ENCODE results near the gene UPF1.
A peak's percentile ranks its signal among the peaks of the same experiment; 100 is the strongest.

Gene UPF1

DNA sequence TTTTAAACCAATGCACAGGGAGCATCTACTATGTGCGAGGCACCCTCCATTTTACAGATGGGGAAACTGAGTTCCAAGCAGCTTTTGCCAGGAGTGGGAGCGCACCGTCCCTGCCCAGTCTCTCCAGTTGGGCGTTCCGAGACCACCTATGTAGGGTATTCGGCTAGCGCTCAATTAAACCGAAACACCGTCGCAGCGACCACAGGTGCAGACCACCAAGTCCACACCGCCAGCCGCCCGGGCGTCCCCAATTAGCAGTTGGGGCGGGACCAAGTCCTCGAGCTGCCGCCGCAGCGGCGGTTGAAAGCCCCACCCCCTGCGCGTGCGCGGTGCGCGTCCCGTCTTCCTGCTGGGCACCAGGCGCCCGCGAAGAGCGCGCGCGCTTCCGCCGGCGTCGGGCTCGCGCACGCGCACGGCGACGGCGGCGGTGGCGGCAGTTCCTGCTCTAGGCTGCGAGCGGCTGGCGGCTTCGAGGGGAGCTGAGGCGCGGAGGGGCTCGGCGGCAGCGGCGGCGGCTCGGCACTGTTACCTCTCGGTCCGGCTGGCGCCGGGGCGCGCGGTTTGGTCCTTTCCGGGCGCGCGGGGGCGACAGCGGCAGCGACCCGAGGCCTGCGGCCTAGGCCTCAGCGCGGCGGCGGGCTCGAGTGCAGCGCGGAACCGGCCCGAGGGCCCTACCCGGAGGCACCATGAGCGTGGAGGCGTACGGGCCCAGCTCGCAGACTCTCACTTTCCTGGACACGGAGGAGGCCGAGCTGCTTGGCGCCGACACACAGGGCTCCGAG is at the start of gene UPF1:
Gene UPF1, plus strand, starts transcription at position 436 of the 782 bp plus-strand sequence. Its CDS starts 251 bp downstream, at position 687.
- DNase-seq (ENCODE audit: low read depth, low spot score), result peak; percentile 63
- H3K27me3 ChIP-seq (ENCODE audit: control insufficient read depth, insufficient read depth, low read length), result no peaks in the 10 kb centered on the region
- H3K4me3 ChIP-seq (ENCODE audit: low read length), result peak within 1 kb of the TSS; percentile 92
- no peaks in the 10 kb centered on the region for H3K36me3 ChIP-seq (ENCODE audit: control insufficient read depth, insufficient read depth, low read length)
- peaks cover 4% of the 10 kb centered on the region; the same call in 1 of the 2 replicates for H3K4me1 ChIP-seq (ENCODE audit: control insufficient read depth, insufficient read depth, low read length)
- WGBS (ENCODE audit: insufficient coverage, insufficient read length), result no CpG with 5 or more reads among the region's 96 CpGs
- no peaks in the 10 kb centered on the region for H3K9me3 ChIP-seq (ENCODE audit: control insufficient read depth, insufficient read depth, low read length)
- no peak within 1 kb of the TSS for H3K27ac ChIP-seq (ENCODE audit: low read length)

DNA sequence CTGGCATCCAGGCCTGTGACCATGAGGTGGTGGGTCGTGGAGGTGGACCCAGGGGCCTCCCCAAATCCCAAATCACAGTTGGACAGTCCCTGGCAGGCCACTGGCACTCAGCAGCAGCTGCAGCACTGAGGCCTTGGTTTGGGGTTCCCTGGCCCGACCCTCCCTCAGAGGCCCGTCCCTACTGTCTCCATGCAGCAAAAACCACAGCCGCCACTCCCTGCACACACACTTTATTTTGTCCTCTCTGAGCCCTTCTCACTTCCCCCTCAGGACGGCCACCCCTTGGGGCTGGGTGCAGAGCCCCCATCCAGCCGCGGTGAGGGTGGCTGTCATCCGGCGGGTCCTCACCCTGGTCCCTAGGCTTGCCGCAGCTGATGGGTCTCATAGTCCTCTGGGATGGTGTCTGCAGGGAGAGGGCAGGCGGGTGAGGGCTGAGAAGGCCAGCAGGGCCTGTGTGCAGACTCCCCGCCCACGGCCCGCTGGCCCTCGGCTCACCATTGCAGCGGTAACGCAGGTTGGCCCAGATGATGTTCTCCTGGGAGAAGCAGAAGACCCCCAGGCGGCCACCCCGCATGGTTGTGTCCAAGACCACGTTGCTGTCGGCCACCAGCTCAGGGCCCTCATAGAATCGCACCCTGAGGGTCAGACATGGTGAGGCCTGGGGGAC is 49.1 kb upstream of the UPF1 start:
- Histone ChIP-seq H3K4me3 (ENCODE audit: low read length) (no peak overlapping the region), H3K36me3 (ENCODE audit: control insufficient read depth, insufficient read depth, low read length) (no peaks in the 10 kb centered on the region), H3K4me1 (ENCODE audit: control insufficient read depth, insufficient read depth, low read length) (peaks cover 6% of the 10 kb centered on the region; the same call in 1 of the 2 replicates), H3K27ac (ENCODE audit: low read length) (no peak overlapping the region), H3K27me3 (ENCODE audit: control insufficient read depth, insufficient read depth, low read length) (peaks cover 42% of the 10 kb centered on the region), H3K9me3 (ENCODE audit: control insufficient read depth, insufficient read depth, low read length) (no peaks in the 10 kb centered on the region)
- no CpG with 5 or more reads among the region's 22 CpGs for WGBS (ENCODE audit: insufficient coverage, insufficient read length)
- DNase-seq (ENCODE audit: low read depth, low spot score), result no peak

DNA sequence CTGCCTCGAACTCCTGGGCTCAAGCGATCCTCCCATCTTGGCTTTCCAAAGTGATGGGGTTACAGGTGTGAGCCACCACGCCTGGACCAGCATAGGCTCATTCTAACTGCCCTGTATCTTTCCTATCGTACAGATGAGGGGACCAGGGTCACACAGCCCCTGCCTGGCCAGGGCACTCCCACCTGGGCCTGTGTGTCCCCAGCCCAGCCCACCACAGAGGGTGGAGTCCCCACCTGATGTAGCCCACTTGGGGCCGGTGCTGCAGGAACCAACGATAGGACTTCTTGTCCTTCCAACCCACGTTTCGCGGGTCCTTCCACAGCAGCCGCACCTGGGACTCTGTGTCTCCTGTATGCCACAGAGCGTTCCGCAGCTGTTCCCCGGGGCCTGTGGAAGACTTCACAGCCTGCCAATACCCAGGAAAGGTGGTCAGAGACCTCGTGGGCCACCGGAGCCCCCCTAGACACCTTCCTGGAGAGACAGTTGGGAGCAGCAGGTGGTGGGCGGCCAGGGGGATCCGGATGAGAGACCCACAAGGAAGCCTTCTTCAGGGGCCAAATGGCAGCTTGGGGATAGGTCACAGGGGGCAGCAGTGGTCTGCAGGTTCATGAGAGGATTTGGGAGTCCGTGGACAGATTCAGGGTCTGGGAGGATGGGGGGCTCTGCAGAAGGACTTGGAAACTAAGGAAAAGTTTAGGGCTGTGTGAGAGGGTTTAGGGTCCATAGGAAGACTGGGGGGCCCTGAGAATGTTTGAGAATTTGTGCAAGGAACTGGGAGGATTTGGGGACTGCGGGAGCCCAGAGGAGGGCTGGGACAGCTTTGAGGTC is 47.6 kb upstream of the UPF1 start:
- H3K27ac ChIP-seq (ENCODE audit: low read length), result no peak overlapping the region
- peaks cover 10% of the 10 kb centered on the region; the same call in 1 of the 2 replicates for H3K4me1 ChIP-seq (ENCODE audit: control insufficient read depth, insufficient read depth, low read length)
- H3K27me3 ChIP-seq (ENCODE audit: control insufficient read depth, insufficient read depth, low read length), result peaks cover 45% of the 10 kb centered on the region
- H3K4me3 ChIP-seq (ENCODE audit: low read length), result no peak overlapping the region
- no peak for DNase-seq (ENCODE audit: low read depth, low spot score)
- H3K9me3 ChIP-seq (ENCODE audit: control insufficient read depth, insufficient read depth, low read length), result no peaks in the 10 kb centered on the region
- WGBS (ENCODE audit: insufficient coverage, insufficient read length), result no CpG with 5 or more reads among the region's 19 CpGs
- no peaks in the 10 kb centered on the region; the same call in 1 of the 2 replicates for H3K36me3 ChIP-seq (ENCODE audit: control insufficient read depth, insufficient read depth, low read length)

DNA sequence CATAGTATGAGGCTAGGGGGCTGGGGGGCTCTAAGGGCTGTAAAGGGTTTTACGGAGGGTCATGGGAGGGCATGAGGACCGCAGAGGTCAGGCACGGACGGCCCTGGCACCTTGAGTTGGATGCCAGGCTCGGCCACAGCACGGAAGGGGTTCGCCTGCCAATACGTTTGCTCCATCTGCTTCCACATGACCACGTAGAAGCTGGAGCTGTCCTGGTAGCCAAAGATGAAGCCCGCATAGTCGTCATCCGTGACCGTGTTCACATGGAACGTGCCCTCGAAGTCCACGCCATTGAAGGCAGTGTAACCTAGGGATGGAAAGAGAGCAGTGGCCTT is 47.0 kb upstream of the UPF1 start:
- Histone ChIP-seq H3K27ac (ENCODE audit: low read length) (no peak overlapping the region), H3K4me1 (ENCODE audit: control insufficient read depth, insufficient read depth, low read length) (peaks cover 10% of the 10 kb centered on the region; the same call in 1 of the 2 replicates), H3K36me3 (ENCODE audit: control insufficient read depth, insufficient read depth, low read length) (no peaks in the 10 kb centered on the region; the same call in 1 of the 2 replicates), H3K9me3 (ENCODE audit: control insufficient read depth, insufficient read depth, low read length) (no peaks in the 10 kb centered on the region), H3K27me3 (ENCODE audit: control insufficient read depth, insufficient read depth, low read length) (peaks cover 47% of the 10 kb centered on the region), H3K4me3 (ENCODE audit: low read length) (no peak overlapping the region)
- DNase-seq (ENCODE audit: low read depth, low spot score), result no peak
- WGBS (ENCODE audit: insufficient coverage, insufficient read length), result no CpG with 5 or more reads among the region's 16 CpGs

DNA sequence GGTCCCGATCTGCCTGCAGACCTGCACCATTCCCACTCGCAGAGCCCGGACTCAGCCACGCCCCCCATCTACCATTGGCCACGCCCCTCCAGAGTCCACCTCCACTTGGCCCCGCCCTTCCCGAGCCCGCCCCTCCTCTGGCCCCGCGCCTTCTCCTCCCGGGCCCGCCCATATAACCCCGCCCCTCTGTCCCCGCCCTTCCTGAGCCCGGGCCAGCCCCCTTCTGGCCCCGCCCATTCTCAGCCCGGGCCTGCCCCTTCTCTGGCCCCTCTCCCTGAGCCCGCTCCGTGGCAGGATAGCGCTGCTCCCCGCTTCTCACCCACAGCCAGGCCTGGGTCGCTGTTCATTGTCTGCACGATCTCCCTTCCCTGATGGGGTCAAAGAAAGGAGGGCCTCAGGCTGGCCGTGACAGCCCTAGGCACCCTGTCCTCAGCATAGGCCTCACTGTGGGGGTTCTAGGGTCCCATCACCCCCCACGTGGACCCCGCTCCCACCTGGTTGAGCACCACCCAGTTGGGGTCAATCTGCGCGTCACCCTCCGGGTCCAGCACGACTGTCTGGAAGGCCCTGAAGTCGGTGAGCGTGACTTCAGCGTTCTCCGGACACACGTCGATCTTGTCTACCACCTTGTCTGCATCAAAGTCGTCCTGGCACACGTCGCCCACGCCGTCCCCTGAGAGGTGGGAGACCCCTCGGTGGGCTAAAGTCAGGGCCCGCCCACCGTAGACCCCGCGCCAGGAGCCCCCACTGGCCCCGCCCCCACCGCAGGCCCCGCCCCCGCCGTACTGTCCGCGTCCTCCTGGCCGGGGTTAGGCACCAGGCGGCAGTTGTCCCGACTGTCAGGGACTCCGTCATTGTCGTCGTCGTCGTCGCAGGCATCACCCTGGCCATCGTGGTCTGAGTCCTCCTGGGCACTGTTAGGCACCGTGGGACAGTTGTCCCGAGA is 46.3 kb upstream of the UPF1 start:
- WGBS (ENCODE audit: insufficient coverage, insufficient read length), result no CpG with 5 or more reads among the region's 65 CpGs
- H3K36me3 ChIP-seq (ENCODE audit: control insufficient read depth, insufficient read depth, low read length), result no peaks in the 10 kb centered on the region; the same call in 1 of the 2 replicates
- no peaks in the 10 kb centered on the region for H3K9me3 ChIP-seq (ENCODE audit: control insufficient read depth, insufficient read depth, low read length)
- DNase-seq (ENCODE audit: low read depth, low spot score), result no peak
- H3K27me3 ChIP-seq (ENCODE audit: control insufficient read depth, insufficient read depth, low read length), result peaks cover 51% of the 10 kb centered on the region
- H3K27ac ChIP-seq (ENCODE audit: low read length), result no peak overlapping the region
- H3K4me3 ChIP-seq (ENCODE audit: low read length), result no peak overlapping the region; the same call in 1 of the 2 replicates
- H3K4me1 ChIP-seq (ENCODE audit: control insufficient read depth, insufficient read depth, low read length), result peaks cover 12% of the 10 kb centered on the region

DNA sequence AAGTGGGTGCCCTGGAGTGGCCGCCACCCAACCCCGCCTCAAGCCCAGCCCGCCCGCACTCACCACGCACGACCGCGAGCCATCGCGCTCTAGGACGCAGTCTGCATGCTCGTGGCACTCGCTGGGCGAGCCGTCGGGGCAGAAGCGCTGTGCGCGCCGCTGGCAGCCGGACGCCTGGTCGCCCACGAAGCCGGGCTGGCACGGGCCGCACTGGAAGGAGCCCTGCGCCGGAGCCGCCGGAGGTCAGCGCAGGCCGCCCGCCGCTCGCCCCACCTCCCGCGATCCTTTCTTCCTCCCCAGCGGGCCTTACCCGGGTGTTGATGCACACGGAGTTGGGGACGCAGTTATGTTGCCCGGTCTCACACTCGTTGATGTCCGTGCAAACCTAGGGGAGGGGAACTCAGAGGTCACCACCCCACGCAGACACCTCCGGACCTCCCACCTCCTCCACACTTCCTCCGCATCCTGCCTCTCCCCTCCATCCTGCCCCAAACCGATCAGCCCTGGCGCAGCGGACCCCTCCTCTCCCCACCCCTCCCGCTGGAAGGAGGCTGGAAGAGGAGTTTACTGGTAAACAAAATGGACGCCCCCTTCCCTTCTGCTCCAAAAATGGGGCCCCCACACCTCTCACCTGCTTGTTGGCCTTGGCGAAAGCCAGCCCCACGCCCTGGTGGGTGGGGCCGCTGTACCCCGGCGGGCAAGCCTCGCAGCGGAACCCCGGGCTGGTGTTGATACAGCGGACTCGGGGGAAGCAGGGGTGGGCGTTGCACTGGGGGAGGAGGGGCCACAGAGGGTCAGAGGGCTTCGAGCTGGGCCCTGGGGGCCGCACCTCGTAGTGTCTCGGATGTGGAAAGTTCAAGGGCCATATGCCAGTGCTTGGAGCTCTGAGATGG is 43.0 kb upstream of the UPF1 start:
- H3K27ac ChIP-seq (ENCODE audit: low read length), result no peak overlapping the region
- peaks cover 15% of the 10 kb centered on the region for H3K4me1 ChIP-seq (ENCODE audit: control insufficient read depth, insufficient read depth, low read length)
- H3K27me3 ChIP-seq (ENCODE audit: control insufficient read depth, insufficient read depth, low read length), result peaks cover 82% of the 10 kb centered on the region
- no peaks in the 10 kb centered on the region for H3K9me3 ChIP-seq (ENCODE audit: control insufficient read depth, insufficient read depth, low read length)
- no peak for DNase-seq (ENCODE audit: low read depth, low spot score)
- WGBS (ENCODE audit: insufficient coverage, insufficient read length), result no CpG with 5 or more reads among the region's 68 CpGs
- H3K4me3 ChIP-seq (ENCODE audit: low read length), result peak overlapping the region; percentile 35; the same call in 1 of the 2 replicates
- no peaks in the 10 kb centered on the region; the same call in 1 of the 2 replicates for H3K36me3 ChIP-seq (ENCODE audit: control insufficient read depth, insufficient read depth, low read length)

DNA sequence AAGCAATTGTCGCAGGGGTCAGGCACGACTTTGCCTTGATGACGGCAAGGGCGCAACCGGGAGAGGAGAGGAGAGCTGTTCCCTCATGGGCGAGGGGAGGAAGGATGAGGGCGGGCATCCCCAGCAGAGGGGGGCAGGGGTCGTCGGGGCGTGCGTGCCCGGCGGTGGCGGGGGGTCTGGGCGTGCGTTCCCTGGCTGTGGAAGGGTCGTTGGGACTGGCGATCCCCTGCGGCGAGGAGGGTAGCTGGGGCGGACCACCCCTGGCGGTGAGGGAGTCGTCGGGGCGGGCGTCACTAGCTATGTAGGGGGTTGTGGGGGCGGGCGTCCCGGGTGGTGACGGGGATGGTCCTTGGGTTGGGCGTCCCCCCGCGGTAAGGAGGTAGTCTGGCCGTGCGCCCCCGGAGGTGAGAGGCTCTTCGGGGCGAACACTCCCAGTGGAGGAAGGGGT is 42.3 kb upstream of the UPF1 start:
- Histone ChIP-seq H3K27me3 (ENCODE audit: control insufficient read depth, insufficient read depth, low read length) (peaks cover 78% of the 10 kb centered on the region), H3K4me3 (ENCODE audit: low read length) (peak overlapping the region; percentile 35; the same call in 1 of the 2 replicates), H3K9me3 (ENCODE audit: control insufficient read depth, insufficient read depth, low read length) (no peaks in the 10 kb centered on the region), H3K27ac (ENCODE audit: low read length) (no peak overlapping the region), H3K4me1 (ENCODE audit: control insufficient read depth, insufficient read depth, low read length) (peaks cover 15% of the 10 kb centered on the region), H3K36me3 (ENCODE audit: control insufficient read depth, insufficient read depth, low read length) (no peaks in the 10 kb centered on the region; the same call in 1 of the 2 replicates)
- DNase-seq (ENCODE audit: low read depth, low spot score), result no peak
- no CpG with 5 or more reads among the region's 38 CpGs for WGBS (ENCODE audit: insufficient coverage, insufficient read length)

DNA sequence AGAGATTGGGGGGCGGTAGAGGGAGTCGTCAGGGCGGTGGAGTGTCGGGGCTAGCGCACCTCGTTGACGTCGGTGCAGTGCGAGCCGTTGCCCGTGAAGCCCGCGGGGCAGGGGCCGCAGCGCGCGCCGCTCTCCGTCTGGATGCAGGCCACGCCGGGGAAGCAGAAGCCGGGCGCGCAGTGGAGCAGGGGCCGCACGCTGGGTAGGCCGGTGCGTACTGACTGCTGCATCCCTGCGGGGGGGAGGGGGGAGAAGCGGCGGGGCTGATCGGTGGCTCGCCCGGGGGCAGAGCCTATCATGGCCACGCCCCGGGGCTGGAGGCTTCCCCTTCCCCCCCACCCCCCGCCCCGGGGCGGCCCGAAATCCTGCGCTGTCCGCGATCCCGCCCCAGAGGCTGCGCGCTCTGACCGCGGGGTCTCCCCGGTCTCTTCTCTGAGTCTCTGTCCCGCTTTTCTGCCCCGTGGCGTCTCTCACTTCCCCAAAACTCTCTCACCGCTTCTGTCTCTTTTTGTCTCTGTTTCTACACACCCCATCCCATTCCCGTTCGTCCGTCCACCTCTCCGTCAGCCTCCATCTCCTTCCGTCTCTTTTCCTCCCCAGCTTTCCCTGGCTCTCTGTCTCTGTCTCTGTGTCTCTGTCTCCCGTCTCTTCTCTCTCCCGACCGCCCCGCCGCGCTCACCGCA is 41.7 kb upstream of the UPF1 start:
- no peak for DNase-seq (ENCODE audit: low read depth, low spot score)
- Histone ChIP-seq H3K4me3 (ENCODE audit: low read length) (peak overlapping the region; percentile 35; the same call in 1 of the 2 replicates), H3K27ac (ENCODE audit: low read length) (no peak overlapping the region), H3K4me1 (ENCODE audit: control insufficient read depth, insufficient read depth, low read length) (peaks cover 14% of the 10 kb centered on the region), H3K36me3 (ENCODE audit: control insufficient read depth, insufficient read depth, low read length) (no peaks in the 10 kb centered on the region; the same call in 1 of the 2 replicates), H3K27me3 (ENCODE audit: control insufficient read depth, insufficient read depth, low read length) (peaks cover 77% of the 10 kb centered on the region), H3K9me3 (ENCODE audit: control insufficient read depth, insufficient read depth, low read length) (no peaks in the 10 kb centered on the region)
- WGBS (ENCODE audit: insufficient coverage, insufficient read length), result no CpG with 5 or more reads among the region's 65 CpGs

All from iPS DF 6.9 (cell line).